IPS DF 6.9 (cell line): ENCODE results near the gene GAK.

Experiments used
- DNase-seq: peaks from one replicate; pipeline ENCODE4 v3.0.0-alpha.2; 2013; ENCODE audit warnings: low read depth, low spot score
- H3K27ac ChIP-seq: one replicate; pipeline ENCODE4 v1.5.1; 2013; ENCODE audit warnings: low read length, control low read depth
- H3K27me3 ChIP-seq: 2 replicates; pipeline ENCODE4 v1.6.1; 2013; ENCODE audit warnings: mild to moderate bottlenecking, low read length; ENCODE audit not compliant: control insufficient read depth, insufficient read depth
- H3K36me3 ChIP-seq: 2 replicates; pipeline ENCODE4 v1.6.1; 2013; ENCODE audit warnings: low read length; ENCODE audit not compliant: control insufficient read depth, insufficient read depth
- H3K4me1 ChIP-seq: 2 replicates; pipeline ENCODE4 v1.6.1; 2013; ENCODE audit warnings: low read length; ENCODE audit not compliant: control insufficient read depth, insufficient read depth
- H3K4me3 ChIP-seq: 2 replicates; pipeline ENCODE4 v1.5.1; 2013; ENCODE audit warnings: mild to moderate bottlenecking, low read length
- H3K9me3 ChIP-seq: 2 replicates; pipeline ENCODE4 v1.6.1; 2013; ENCODE audit warnings: low read length, inconsistent platforms; ENCODE audit not compliant: control insufficient read depth, insufficient read depth
- WGBS: extraction: QIAGEN DNeasy Blood & Tissue Kit; methylation state at CpG from one replicate; pipeline ENCODE4 v1.1.7; 2013; ENCODE audit warnings: mixed read lengths, missing lambda C conversion rate; ENCODE audit not compliant: insufficient read length, insufficient coverage; 5-methylcytosine and 5-hydroxymethylcytosine counted together

Gene GAK

DNA sequence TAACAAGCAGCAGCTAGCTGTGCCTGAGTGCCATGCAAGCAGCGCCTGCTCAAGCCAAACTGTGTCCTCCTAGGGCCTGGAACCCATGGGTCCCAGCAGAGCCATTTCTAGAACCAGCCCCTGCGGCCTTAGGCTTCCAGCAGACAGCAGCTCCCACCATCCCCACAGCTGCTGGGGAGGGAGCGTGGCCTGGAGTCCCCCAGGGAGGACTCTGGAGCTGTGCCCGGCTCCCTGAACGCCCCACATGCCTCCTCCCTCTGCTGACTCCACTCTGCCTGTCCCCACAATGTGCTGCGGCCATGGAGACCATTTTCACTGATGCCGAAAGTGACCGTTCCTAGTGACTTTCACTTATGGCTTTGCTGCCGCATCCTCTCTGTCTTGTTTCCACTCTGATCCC is 45.9 kb downstream of the GAK start:
- no peak for DNase-seq
- Histone ChIP-seq H3K4me1 (no peaks in the 10 kb centered on the region), H3K27ac (no peak overlapping the region), H3K27me3 (no peaks in the 10 kb centered on the region), H3K36me3 (peaks cover 31% of the 10 kb centered on the region), H3K9me3 (no peaks in the 10 kb centered on the region), H3K4me3 (no peak overlapping the region)
- WGBS = no CpG with 5 or more reads among the region's 9 CpGs

DNA sequence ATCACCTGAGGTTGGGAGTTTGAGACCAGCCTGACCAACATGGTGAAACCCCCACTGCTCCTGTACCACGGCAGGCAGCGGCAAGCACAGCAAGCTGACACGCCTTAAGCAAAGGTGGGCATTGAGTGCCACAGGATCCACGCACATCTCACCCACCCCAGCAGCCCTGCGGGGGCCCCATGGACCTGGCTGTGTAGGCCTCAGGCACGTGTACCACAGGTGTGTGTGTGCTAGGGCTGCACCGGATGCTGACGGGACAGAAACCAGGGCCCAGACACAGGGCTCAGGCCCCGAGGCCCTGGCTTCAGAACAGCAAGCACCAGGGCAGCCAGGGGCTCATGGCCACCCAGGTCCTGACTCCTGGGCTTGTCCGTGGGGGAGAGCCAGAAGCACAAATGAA is 46.8 kb downstream of the GAK start:
- Histone ChIP-seq H3K27ac (no peak overlapping the region), H3K36me3 (peaks cover 33% of the 10 kb centered on the region), H3K4me3 (no peak overlapping the region), H3K27me3 (no peaks in the 10 kb centered on the region), H3K4me1 (no peaks in the 10 kb centered on the region), H3K9me3 (no peaks in the 10 kb centered on the region)
- DNase-seq = no peak
- no CpG with 5 or more reads among the region's 10 CpGs for WGBS

DNA sequence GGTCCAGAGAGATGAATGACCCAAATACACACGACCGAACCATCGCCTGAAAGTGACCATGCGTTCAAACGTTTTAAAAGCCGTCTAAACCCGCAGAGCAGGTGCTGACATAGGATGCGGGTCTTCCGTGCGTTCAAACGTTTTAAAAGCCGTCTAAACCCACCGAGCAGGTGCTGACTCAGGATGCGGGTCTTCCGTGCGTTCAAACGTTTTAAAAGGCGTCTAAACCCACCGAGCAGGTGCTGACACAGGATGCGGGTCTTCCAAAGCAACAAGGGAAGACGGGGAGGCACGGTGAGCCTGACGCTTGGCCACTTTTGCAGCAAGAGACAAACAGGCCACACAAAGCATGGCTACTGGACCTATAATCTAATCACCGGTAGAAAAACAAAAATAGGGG is 47.2 kb downstream of the GAK start:
- no peak for DNase-seq

DNA sequence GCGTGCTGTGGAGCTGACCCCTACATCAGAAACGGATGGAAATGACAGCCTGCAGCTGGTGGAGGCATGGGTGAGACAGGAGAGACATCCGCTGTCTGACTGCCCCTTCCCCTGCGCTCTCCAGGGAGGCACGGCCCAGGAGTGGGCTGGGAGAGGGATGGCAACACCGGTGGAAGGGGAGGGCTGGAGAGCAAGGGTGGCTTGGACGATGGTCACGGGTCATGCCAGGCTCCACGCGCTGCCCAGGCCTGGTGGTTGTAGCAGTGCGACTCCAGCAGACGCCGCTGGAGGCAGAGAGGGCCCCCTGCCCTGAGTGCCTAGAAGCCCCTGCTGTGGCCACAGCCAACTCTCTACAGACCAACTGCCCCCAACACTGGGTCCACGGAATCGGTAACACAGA is 47.9 kb downstream of the GAK start:
- no peaks in the 10 kb centered on the region for H3K9me3 ChIP-seq
- no peak overlapping the region for H3K27ac ChIP-seq
- H3K27me3 ChIP-seq = no peaks in the 10 kb centered on the region
- no CpG with 5 or more reads among the region's 15 CpGs for WGBS
- no peak for DNase-seq
- H3K36me3 ChIP-seq = peaks cover 29% of the 10 kb centered on the region
- no peaks in the 10 kb centered on the region for H3K4me1 ChIP-seq
- H3K4me3 ChIP-seq = no peak overlapping the region

More for the DNA sequence above, 47.2 kb downstream of the GAK start:
- Histone ChIP-seq H3K4me1 (no peaks in the 10 kb centered on the region), H3K27ac (no peak overlapping the region), H3K36me3 (peaks cover 33% of the 10 kb centered on the region), H3K4me3 (no peak overlapping the region), H3K9me3 (no peaks in the 10 kb centered on the region), H3K27me3 (no peaks in the 10 kb centered on the region)
- no CpG with 5 or more reads among the region's 24 CpGs for WGBS

DNA sequence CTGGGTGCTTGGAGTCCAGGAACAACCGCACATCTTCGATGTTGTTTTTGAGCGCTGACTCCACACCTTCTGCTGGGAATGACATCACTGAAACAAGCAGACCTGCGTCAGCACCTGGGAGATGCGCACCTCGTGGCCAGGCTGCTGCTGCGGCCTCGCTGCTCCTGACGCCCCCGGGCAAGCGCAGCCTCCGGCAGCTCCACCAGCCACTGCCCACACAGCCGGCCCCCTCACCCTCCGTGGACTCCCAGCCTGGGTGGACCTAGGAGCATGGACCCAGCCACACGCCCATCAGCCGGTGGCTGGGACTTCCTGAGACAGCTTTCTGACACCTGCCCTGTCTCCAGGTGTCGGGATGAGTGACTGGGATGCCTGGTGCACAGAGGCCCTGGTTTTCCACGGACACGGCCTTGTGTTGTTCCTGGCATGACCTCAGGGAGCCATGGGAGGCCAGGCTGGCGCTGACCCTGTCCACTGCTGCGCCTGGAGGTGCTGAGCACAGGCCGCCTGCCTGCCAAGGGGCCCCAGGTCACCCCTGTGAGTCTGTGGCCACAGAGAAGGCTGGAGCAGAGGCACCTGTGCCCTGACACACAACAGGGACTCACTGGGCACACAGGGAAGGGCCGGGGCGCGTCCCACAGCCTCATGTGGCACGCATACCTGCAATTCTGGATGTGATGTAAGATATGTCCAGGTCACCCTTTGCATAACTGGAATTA is 48.6 kb downstream of the GAK start:
- Histone ChIP-seq H3K27me3 (no peaks in the 10 kb centered on the region), H3K4me3 (no peak overlapping the region), H3K4me1 (no peaks in the 10 kb centered on the region), H3K9me3 (no peaks in the 10 kb centered on the region), H3K27ac (no peak overlapping the region), H3K36me3 (peaks cover 28% of the 10 kb centered on the region)
- no peak for DNase-seq
- no CpG with 5 or more reads among the region's 26 CpGs for WGBS

DNA sequence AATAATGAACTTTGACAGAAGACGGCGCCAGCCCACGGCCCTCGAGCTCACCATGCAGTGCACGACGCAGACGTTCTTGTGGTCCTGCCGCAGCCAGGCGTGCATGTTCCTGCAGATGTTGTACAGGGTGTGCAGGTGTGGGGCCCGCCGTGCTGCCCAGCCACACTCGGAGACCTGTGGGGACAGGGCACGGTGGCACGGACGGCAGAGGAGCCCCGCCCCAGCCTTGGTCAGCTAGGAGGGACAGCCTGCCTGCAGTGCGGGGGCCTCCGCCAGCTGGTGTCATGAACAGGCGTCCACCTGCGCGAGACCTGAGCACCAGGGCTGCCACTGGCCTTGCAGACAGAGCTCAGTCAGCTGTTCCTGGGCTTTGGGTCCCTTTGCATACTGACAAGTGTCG is 49.5 kb downstream of the GAK start:
- Histone ChIP-seq H3K27ac (no peak overlapping the region), H3K9me3 (no peaks in the 10 kb centered on the region), H3K4me1 (no peaks in the 10 kb centered on the region), H3K4me3 (no peak overlapping the region), H3K27me3 (no peaks in the 10 kb centered on the region), H3K36me3 (peaks cover 25% of the 10 kb centered on the region)
- no peak for DNase-seq
- WGBS = no CpG with 5 or more reads among the region's 22 CpGs

DNA sequence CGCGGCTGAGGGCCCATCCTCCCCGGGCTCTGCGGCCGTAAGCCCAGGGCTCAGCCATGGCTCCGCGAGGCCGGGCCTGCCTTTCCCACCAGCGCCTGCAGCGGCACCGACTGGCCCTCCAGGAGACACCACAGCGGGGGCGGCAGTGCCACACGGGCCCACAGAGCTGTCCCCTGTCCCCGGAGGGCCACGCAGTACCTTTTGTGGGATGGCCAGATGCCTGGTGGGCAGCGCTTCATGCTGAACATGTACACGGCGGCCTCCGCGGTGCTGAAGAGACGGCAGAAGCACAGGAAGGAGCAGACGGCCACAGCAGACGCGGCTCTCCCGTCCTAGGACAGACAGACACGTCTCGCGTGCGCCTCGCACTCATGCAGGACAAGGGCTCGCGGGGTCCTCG is 50.4 kb downstream of the GAK start:
- no CpG with 5 or more reads among the region's 34 CpGs for WGBS
- no peaks in the 10 kb centered on the region for H3K9me3 ChIP-seq
- H3K36me3 ChIP-seq = peaks cover 25% of the 10 kb centered on the region
- no peak for DNase-seq
- H3K27me3 ChIP-seq = no peaks in the 10 kb centered on the region
- no peaks in the 10 kb centered on the region for H3K4me1 ChIP-seq
- no peak overlapping the region for H3K27ac ChIP-seq
- no peak overlapping the region for H3K4me3 ChIP-seq

DNA sequence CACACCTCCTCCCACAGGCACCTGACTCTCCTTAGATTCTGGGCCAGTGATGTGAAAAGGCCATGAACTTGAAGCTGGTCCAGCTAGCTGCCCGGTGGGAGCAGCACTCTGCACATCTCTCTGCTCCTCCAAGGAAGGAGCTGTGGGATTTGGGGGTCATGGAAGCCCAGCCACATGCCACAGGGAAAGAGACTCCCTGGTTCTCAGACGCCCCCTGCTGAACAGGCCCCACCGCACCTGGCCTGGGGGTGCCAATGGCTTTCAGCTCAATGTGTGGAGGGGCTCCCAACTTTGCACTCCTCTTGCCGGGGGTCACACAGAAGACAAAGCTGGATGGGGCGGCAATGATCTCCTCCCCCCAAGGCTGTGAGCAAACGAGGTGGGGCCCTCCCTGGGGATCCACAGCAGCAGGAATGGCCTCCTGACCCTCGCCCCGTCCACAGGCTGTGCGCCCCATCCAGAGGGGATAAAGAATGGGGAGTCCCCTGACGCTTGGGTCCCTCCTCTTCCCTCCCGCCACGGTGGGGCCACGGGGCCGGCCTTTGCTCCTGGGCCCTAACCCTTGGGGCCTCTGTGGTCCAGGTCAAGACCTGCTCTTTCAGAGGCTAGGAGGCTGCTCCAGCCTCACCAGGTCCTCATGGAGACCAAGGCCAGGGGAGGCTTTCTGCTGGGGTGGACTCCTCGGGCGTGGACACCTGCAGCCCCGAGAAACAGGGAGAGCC is 51.3 kb downstream of the GAK start:
- DNase-seq = no peak
- no CpG with 5 or more reads among the region's 17 CpGs for WGBS
- H3K36me3 ChIP-seq = peaks cover 28% of the 10 kb centered on the region

DNA sequence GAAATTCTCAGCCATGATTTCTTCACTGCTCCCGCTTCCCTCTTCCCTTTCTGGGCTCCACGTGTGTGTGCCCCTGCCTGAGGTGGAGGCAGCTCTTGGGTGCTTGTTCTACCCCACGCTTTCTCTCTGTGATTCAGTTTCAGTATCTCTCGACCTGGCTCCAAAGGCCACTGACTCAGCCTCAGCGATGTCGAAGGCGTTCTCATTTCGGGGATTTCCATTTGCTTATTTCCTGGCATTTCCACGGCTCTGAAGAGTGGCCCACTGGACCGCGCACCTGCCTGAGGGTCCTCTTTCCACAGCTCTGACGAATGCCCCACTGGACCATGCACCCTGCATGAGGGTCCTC is 52.4 kb downstream of the GAK start:
- peaks cover 28% of the 10 kb centered on the region for H3K36me3 ChIP-seq

More for the DNA sequence above, 51.3 kb downstream of the GAK start:
- Histone ChIP-seq H3K4me3 (no peak overlapping the region), H3K4me1 (no peaks in the 10 kb centered on the region), H3K27me3 (no peaks in the 10 kb centered on the region), H3K27ac (no peak overlapping the region), H3K9me3 (no peaks in the 10 kb centered on the region)

DNA sequence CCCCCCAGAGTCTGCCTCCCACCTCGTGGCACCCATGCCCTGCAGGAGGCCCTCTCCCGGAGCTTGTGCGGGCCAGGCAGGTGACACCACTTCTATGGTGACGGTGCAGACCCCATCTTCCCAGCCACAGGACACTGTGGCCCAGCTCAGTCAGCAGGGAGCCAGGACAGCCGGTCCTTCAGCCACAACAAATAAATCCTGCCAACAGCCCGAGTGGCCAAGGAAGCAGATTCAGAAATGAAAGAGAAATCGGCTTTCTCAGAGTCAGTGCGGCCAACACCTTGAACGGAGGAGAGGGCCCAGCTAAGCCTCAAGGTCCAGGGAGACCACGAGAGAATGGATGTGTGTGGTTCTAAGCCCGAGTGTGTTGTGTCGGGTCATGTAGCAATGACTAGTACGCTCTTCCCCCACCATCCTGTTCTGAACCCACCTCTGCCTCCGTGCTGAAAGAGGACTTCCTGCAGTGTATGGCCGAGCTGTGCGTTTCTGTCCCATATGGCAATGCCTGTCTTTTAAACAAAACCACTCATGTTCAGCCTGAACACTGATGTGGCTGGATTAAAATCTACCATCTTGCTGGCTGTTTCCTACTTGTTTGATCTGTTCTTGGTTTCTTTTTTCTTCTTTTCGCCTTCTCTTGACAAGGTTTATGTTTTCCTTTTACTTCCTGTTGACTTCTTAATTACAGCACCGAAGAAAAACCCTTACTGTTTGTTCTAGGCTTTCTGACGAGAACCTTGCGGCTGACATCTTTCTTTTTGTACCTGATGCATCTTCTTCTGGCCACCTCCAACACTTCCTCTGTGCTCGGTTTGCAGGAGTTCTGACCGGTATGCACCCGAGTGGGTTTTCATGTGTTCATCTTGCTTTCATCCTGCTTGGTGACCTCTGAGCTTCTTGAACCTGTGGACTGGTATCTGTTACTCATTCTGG is 53.1 kb downstream of the GAK start:
- no peaks in the 10 kb centered on the region for H3K27me3 ChIP-seq
- no CpG with 5 or more reads among the region's 23 CpGs for WGBS
- H3K9me3 ChIP-seq = no peaks in the 10 kb centered on the region
- H3K27ac ChIP-seq = no peak overlapping the region
- DNase-seq = no peak
- peaks cover 28% of the 10 kb centered on the region for H3K36me3 ChIP-seq
- H3K4me1 ChIP-seq = no peaks in the 10 kb centered on the region
- H3K4me3 ChIP-seq = no peak overlapping the region

More for the DNA sequence above, 52.4 kb downstream of the GAK start:
- DNase-seq = no peak
- Histone ChIP-seq H3K4me1 (no peaks in the 10 kb centered on the region), H3K4me3 (no peak overlapping the region), H3K27ac (no peak overlapping the region), H3K27me3 (no peaks in the 10 kb centered on the region), H3K9me3 (no peaks in the 10 kb centered on the region)
- WGBS = no CpG with 5 or more reads among the region's 12 CpGs
